ENCODE measurements around the gene RAB7A. TPM values are rescaled to one million over a fixed set of nuclear protein-coding genes. Genes with fewer than 3 reads are reported as not detected.

RAB7A gene
- total and polyA plus RNA-seq, 2 of the 8 experiments (the other 6 are each of a cell fraction or from before 2014, with no cell fraction given), result 179 to 195 TPM

DNA sequence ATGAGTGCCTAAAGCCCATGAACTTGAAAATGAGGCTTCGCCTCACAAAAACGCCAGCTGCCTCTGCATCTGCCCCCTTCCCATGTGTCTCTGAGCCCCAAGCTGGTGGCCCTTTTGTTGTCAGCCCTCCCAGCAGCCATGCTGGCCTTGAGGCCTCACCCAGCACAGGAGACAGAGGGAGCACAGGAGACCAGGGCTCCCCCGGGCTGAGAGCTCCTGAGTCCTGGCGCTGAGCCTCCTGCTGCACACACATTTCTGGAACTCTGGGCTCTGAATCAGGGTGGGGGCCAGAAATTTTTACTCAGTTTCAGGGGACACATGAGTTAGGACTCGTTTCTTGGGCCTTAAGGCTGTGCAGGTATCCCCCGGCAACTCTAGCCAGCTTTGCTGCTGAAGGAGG, 97.0 kb downstream of the RAB7A start (continued):
- TF ChIP-seq CTCF (IDR thresholded peaks at IDR 0.05; ENCODE audit: control extremely low read depth in 1 of 3, insufficient read depth in 1 of 3, low read depth in 1 of 3, low read length in 3 of 3), result no peak
- TF ChIP-seq CHD1 (IDR thresholded peaks at IDR 0.05; ENCODE audit: low read depth, low read length), result no peak
- TF ChIP-seq POLR2AphosphoS5 (IDR thresholded peaks at IDR 0.05; ENCODE audit: low read depth, low read length), result no peak
- TF ChIP-seq KDM5A (IDR thresholded peaks at IDR 0.05; ENCODE audit: low read length), result no peak
- no peak for TF ChIP-seq PHF8 (conservative IDR thresholded peaks at IDR 0.05; ENCODE audit: low read depth, low read length)
- no peak for TF ChIP-seq GTF2F1 (IDR thresholded peaks at IDR 0.05; ENCODE audit: borderline replicate concordance, low read depth, low read length)

Measured in H1 (cell line).